Activated CD8-positive, alpha-beta memory T cell treated with anti-CD3 and anti-CD28 coated beads, Interleukin-2, amount 50 U/mL, for 24 hours (primary cell): ENCODE measurements around the gene FAM25C.
"Not testable (repeated sequence)": the region's sequence is repeated elsewhere in the genome, so short reads cannot be mapped to it uniquely, and the experiment has no call there.

Experiments
- DNase-seq: peaks from one replicate; pipeline ENCODE4 v3.0.0-alpha.2; 2020; ENCODE audit errors: extremely low read depth

FAM25C gene

DNA sequence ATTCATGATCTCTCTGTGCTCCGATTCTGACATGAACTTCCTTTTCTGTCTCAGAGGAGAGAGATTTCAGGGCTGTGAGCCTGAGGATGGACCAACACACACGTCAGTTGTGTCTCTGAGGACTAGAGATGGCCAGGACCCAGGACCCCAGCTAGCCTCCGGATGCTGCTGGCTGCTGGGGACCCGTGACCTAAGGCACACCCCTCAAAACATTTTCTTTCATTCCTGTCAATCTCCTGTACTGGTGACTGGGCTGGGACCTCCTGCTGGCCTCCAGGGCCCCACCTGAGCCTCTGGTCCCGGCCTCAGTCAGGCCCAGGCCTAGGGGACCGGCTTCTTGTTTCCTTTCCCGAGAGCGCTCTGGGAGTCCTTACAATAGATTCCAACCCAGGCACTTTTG, 42.4 kb downstream of the FAM25C start:
- not testable (repeated sequence) for DNase-seq

DNA sequence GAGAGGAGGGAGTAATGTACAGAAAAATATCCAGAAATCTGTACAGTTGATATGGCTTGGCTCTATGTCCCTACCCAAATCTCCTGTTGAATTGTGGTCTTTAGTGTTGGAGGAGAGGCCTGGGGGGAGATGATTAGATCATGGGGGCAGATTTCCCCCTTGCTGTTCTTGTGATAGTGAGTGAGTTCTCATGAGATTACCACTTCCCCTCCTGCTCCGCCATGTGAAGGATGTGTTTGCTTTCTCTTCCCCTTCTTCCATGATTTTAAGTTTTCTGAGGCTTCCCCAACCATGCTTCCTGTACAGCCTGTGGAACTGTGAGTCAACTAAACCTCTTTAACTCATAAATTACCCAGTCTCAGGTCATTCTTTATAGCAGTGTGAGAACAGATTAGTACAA, 52.2 kb downstream of the FAM25C start:
- DNase-seq: not testable (repeated sequence)
